Neutrophil (primary cell): Measurements from ENCODE around the gene NPPA.

Experiments used
- H3K27ac ChIP-seq: fragments of 200-600 bp; sonication (generic); 2 replicates; pipeline ENCODE4 v1.5.1; 2016; ENCODE audit warnings: mild to moderate bottlenecking, moderate library complexity
- H3K27me3 ChIP-seq: fragments of 200-600 bp; sonication (generic); 2 replicates; pipeline ENCODE4 v1.6.0; 2016; ENCODE audit warnings: mild to moderate bottlenecking
- H3K36me3 ChIP-seq: fragments of 200-600 bp; sonication (generic); 2 replicates; pipeline ENCODE4 v1.5.1; 2017
- H3K4me1 ChIP-seq, 2 experiments: fragments of 200-600 bp in 1 of 2; sonication (generic) in 1 of 2; 1 replicate in 1 of 2; 2 replicates in 1 of 2; pipeline versions ENCODE4 v1.5.1 to v1.6.1; 2013 to 2016; ENCODE audit warnings: low read depth in 1 of 2, low read length in 1 of 2, mild to moderate bottlenecking in 1 of 2, moderate library complexity in 1 of 2; ENCODE audit not compliant: control insufficient read depth in 1 of 2, insufficient read depth in 1 of 2
- H3K4me3 ChIP-seq, 2 experiments: fragments of 200-600 bp in 1 of 2; sonication (generic) in 1 of 2; 1 replicate in 1 of 2; 2 replicates in 1 of 2; pipeline ENCODE4 v1.5.1; 2013 to 2016; ENCODE audit warnings: low read depth in 1 of 2, low read length in 1 of 2, mild to moderate bottlenecking in 1 of 2, moderate library complexity in 1 of 2
- H3K9me3 ChIP-seq: fragments of 200-600 bp; sonication (generic); 2 replicates; pipeline ENCODE4 v1.5.1; 2016
- TF ChIP-seq, protein P1 (sequence below): fragments of 200-600 bp; sonication (generic); IDR thresholded peaks from 2 replicates; pipeline ENCODE4 v1.5.1; 2016; ENCODE audit warnings: antibody characterized with exemption

NPPA gene

GRCh38 chr1:11802973-11803885 lies 44.4 kb downstream of the NPPA start:
- H3K36me3 ChIP-seq = peaks cover 32% of the 10 kb centered on the region
- H3K9me3 ChIP-seq = no peaks in the 10 kb centered on the region
- no peaks in the 10 kb centered on the region for H3K27me3 ChIP-seq
- TF ChIP-seq, protein P1, sequence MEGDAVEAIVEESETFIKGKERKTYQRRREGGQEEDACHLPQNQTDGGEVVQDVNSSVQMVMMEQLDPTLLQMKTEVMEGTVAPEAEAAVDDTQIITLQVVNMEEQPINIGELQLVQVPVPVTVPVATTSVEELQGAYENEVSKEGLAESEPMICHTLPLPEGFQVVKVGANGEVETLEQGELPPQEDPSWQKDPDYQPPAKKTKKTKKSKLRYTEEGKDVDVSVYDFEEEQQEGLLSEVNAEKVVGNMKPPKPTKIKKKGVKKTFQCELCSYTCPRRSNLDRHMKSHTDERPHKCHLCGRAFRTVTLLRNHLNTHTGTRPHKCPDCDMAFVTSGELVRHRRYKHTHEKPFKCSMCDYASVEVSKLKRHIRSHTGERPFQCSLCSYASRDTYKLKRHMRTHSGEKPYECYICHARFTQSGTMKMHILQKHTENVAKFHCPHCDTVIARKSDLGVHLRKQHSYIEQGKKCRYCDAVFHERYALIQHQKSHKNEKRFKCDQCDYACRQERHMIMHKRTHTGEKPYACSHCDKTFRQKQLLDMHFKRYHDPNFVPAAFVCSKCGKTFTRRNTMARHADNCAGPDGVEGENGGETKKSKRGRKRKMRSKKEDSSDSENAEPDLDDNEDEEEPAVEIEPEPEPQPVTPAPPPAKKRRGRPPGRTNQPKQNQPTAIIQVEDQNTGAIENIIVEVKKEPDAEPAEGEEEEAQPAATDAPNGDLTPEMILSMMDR = peak; percentile 23
- peaks cover 38 to 48% of the 10 kb centered on the region in 2 experiments for H3K4me1 ChIP-seq
- H3K4me3 ChIP-seq = peak overlapping the region; percentile 52 to 62
- H3K27ac ChIP-seq = peak overlapping the region; percentile 53

- Histone ChIP-seq H3K27ac (peak overlapping the region; percentile 53), H3K4me1 (peaks cover 38 to 48% of the 10 kb centered on the region in 2 experiments), H3K27me3 (no peaks in the 10 kb centered on the region), H3K4me3 (peak overlapping the region in 1 of 2 experiments; percentile 62), H3K36me3 (peaks cover 34% of the 10 kb centered on the region), H3K9me3 (no peaks in the 10 kb centered on the region)
- TF ChIP-seq, protein P1 = no peak
Measured at GRCh38 chr1:11802616-11802972, 45.0 kb downstream of the NPPA start.

DNA sequence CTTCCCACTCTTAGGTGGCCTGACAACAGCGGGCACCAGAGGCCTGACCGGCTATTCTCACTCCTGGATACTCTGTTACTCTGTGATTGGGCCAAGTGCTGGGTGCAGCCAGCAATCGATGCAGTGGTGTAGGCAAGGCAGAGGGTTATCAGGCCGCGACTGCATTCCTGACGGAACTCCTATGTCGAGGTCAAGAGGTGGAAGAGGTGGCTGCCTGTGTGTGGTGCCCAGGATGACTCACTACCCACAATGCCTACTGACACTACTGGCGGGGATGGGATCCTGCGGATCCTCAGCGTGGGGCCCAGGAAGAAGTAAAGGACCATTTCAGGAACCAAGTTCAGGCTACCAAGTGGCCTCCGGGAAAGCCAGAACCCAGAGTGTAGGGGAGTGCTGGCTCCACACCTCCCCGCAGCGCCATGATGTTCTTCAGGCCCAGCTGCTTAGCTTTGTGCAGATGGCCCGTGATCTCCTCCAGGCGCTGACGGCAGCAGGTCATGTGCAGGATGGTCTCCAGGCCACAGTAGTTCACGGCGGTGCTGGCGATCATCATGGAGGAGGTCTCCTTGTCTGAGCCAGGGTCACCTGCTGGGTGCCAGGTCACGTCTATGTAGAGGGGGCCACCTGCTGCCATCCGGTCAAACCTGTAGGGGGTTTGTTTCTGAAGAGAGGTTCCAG lies 46.7 kb downstream of the NPPA start:
- Histone ChIP-seq H3K27ac (no peak overlapping the region), H3K4me1 (peaks cover 28 to 38% of the 10 kb centered on the region in 2 experiments), H3K36me3 (peaks cover 44% of the 10 kb centered on the region), H3K27me3 (no peaks in the 10 kb centered on the region), H3K9me3 (no peaks in the 10 kb centered on the region), H3K4me3 (no peak overlapping the region)
- TF ChIP-seq, protein P1 = no peak

GRCh38 chr1:11800391-11800755 lies 47.2 kb downstream of the NPPA start:
- H3K27me3 ChIP-seq = no peaks in the 10 kb centered on the region
- H3K9me3 ChIP-seq = no peaks in the 10 kb centered on the region
- TF ChIP-seq, protein P1 = no peak
- H3K4me1 ChIP-seq = peaks cover 28 to 34% of the 10 kb centered on the region in 2 experiments
- H3K27ac ChIP-seq = no peak overlapping the region
- no peak overlapping the region for H3K4me3 ChIP-seq
- H3K36me3 ChIP-seq = peaks cover 50% of the 10 kb centered on the region

- Histone ChIP-seq H3K4me1 (peaks cover 24 to 29% of the 10 kb centered on the region in 2 experiments), H3K36me3 (peaks cover 54% of the 10 kb centered on the region)
Measured at GRCh38 chr1:11799896-11800295, 47.7 kb downstream of the NPPA start.

More at GRCh38 chr1:11799896-11800295, 47.7 kb downstream of the NPPA start:
- no peak overlapping the region for H3K27ac ChIP-seq
- H3K9me3 ChIP-seq = no peaks in the 10 kb centered on the region
- no peak overlapping the region for H3K4me3 ChIP-seq
- no peaks in the 10 kb centered on the region for H3K27me3 ChIP-seq
- TF ChIP-seq, protein P1 = no peak
